ENCODE measurements around the gene GBP3.

GRCh38 chr1:89068291-89068690 is 45.6 kb upstream of the GBP3 start:
- TF ChIP-seq CTCF (IDR thresholded peaks at IDR 0.05; ENCODE audit: low read length) (no peak), EZH2 (IDR thresholded peaks at IDR 0.05; ENCODE audit: borderline replicate concordance, low read length) (no peak)

Measured in OCI-LY1 (cell line).